K562 (cell line): Measurements from ENCODE around the gene C19orf12. TPM values are rescaled to one million over a fixed set of nuclear protein-coding genes. Genes with fewer than 3 reads are reported as not detected.

Experiments used
- DPF2 ChIP-seq: fragments of 450-650 bp; IDR thresholded peaks from 2 replicates; pipeline ENCODE4 v1.6.1; 2016
- GABPA ChIP-seq: fragments of 200-800 bp; sonication (Bioruptor generic); conservative IDR thresholded peaks from 2 replicates; pipeline ENCODE4 v1.6.1; 2016; ENCODE audit warnings: low read depth, missing genetic modification characterization, missing compliant biosample characterization
- JUND ChIP-seq, 2 experiments: IDR thresholded peaks; 2 replicates in 1 of 2; 3 replicates in 1 of 2; pipeline ENCODE4 v1.6.1; 2011; ENCODE audit warnings: borderline replicate concordance in 2 of 2, low read depth in 2 of 2, low read length in 2 of 2, improper control_type of control experiment in 1 of 2, missing biosample characterization in 1 of 2, missing genetic modification characterization in 1 of 2, missing genetic modification reagents in 1 of 2
- KDM2B ChIP-seq: fragments of 250-450 bp; sonication (Bioruptor Pico); IDR thresholded peaks from 2 replicates; pipeline ENCODE4 v1.8.0; 2021; ENCODE audit warnings: mild to moderate bottlenecking, moderate library complexity
- MAFK ChIP-seq: IDR thresholded peaks from 2 replicates; pipeline ENCODE4 v1.6.1; 2011; ENCODE audit warnings: low read length, improper control_type of control experiment
- NFRKB ChIP-seq: fragments of 450-650 bp; IDR thresholded peaks from 2 replicates; pipeline ENCODE4 v1.6.1; 2016; ENCODE audit warnings: low read depth
- NONO ChIP-seq, 2 experiments: fragments of 200-400 bp in 1 of 2; fragments of 450-650 bp in 1 of 2; formaldehyde crosslinking in 1 of 2; IDR thresholded peaks; 2 replicates each; pipeline ENCODE4 v1.6.1; 2017; ENCODE audit warnings: low read depth in 2 of 2, mild to moderate bottlenecking in 2 of 2, moderate library complexity in 2 of 2, low read length in 1 of 2
- SP1 ChIP-seq: sonication (generic); formaldehyde crosslinking; IDR thresholded peaks from 2 replicates; pipeline ENCODE4 v1.8.1; 2022; ENCODE audit warnings: mild to moderate bottlenecking, missing genetic modification reagents
- ZNF239 ChIP-seq: fragments of 250-450 bp; sonication (Bioruptor Pico); IDR thresholded peaks from 2 replicates; pipeline ENCODE4 v1.4.0; 2020; ENCODE audit warnings: mild to moderate bottlenecking
- ZNF561 ChIP-seq: fragments of 450-650 bp; formaldehyde crosslinking; conservative IDR thresholded peaks from 2 replicates; pipeline ENCODE4 v1.4.0; 2020; ENCODE audit warnings: mild to moderate bottlenecking, moderate library complexity
- ZNF668 ChIP-seq: fragments of 250-450 bp; sonication (Bioruptor Pico); IDR thresholded peaks from 2 replicates; pipeline ENCODE4 v1.8.0; 2022; ENCODE audit warnings: mild to moderate bottlenecking, inconsistent platforms
- polyA plus RNA-seq, 8 experiments: library from polyadenylated mRNA; depleted of rRNA in 4 of 8; stranded (reverse) in 5 of 8; unstranded in 3 of 8; fragments of >200 nt; fragmentation: Nextera tagmentation in 2 of 8; fragmentation: Illumina TruSeq in 1 of 8; extraction: Ambion mirVana in 2 of 8; extraction: Trizol in 1 of 8; gene quantifications; 2 replicates each; pipeline versions ENCODE4 v1.2.1 to v1.2.3, GENCODE V29; 2011 to 2014; ENCODE audit warnings: inconsistent platforms in 1 of 8, missing spikeins in 1 of 8
- total RNA-seq, 7 experiments: library from RNA; depleted of rRNA in 6 of 7; stranded (reverse); fragments of >200 nt in 6 of 7; fragmentation: Illumina TruSeq in 2 of 7; extraction: Trizol in 2 of 7; gene quantifications; 2 replicates each; pipeline versions ENCODE4 v1.2.1 to v1.2.3, GENCODE V29; 2011 to 2021; ENCODE audit warnings: low replicate concordance in 1 of 7
- TF ChIP-seq, protein P1 (sequence below): sonication (generic); formaldehyde crosslinking; IDR thresholded peaks from 2 replicates; pipeline ENCODE4 v1.8.1; 2023; ENCODE audit warnings: mild to moderate bottlenecking, missing genetic modification reagents
- TF ChIP-seq, protein P2 (sequence below): fragments of 250-450 bp; sonication (Bioruptor Pico); IDR thresholded peaks from 2 replicates; pipeline ENCODE4 v1.8.0; 2021; ENCODE audit warnings: moderate library complexity, mild to moderate bottlenecking, inconsistent platforms
- TF ChIP-seq, protein P3 (sequence below): fragments of 450-650 bp; IDR thresholded peaks from 2 replicates; pipeline ENCODE4 v1.6.1; 2014; ENCODE audit warnings: low read depth, mild to moderate bottlenecking, moderate library complexity, borderline replicate concordance
- TF ChIP-seq, protein P4 (sequence below): fragments of 450-650 bp; formaldehyde crosslinking; IDR thresholded peaks from 2 replicates; pipeline ENCODE4 v1.4.0; 2020; ENCODE audit warnings: mild to moderate bottlenecking, moderate library complexity
- TF ChIP-seq, protein P5 (sequence below): fragments of 250-450 bp; sonication (Bioruptor Pico); IDR thresholded peaks from 2 replicates; pipeline ENCODE4 v1.5.0; 2022; ENCODE audit warnings: mild to moderate bottlenecking
- TF ChIP-seq, protein P6 (sequence below): fragments of 450-650 bp; IDR thresholded peaks from 2 replicates; pipeline ENCODE4 v1.6.1; 2016; ENCODE audit warnings: antibody characterized with exemption

The C19orf12 gene
- total and polyA plus RNA-seq, 9 of the 15 experiments (the other 6 are each of a cell fraction or from before 2014, with no cell fraction given): 1.9 to 14.5 (median 10.2) TPM

DNA sequence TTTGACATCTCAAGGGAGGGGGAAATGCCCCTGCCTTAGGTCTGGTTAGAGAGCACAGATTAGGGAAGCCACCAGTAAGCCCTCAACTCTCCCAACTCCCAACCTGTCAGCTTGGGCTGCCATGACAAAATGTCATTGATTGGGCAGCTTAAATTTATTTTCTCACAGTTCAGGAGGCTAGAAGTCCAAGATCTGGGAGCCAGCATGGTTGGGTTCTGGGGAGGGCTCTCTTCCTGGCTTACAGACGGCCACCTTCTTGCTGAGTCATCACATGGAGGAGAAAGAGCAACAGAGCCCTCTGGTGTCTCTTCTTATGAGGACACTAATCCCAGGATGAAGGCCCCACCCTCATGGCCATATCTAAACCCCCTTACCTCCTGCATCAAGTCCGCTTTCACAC, 24.2 kb downstream of the C19orf12 start (continued):
- TF ChIP-seq, protein P1, sequence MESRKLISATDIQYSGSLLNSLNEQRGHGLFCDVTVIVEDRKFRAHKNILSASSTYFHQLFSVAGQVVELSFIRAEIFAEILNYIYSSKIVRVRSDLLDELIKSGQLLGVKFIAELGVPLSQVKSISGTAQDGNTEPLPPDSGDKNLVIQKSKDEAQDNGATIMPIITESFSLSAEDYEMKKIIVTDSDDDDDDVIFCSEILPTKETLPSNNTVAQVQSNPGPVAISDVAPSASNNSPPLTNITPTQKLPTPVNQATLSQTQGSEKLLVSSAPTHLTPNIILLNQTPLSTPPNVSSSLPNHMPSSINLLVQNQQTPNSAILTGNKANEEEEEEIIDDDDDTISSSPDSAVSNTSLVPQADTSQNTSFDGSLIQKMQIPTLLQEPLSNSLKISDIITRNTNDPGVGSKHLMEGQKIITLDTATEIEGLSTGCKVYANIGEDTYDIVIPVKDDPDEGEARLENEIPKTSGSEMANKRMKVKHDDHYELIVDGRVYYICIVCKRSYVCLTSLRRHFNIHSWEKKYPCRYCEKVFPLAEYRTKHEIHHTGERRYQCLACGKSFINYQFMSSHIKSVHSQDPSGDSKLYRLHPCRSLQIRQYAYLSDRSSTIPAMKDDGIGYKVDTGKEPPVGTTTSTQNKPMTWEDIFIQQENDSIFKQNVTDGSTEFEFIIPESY (CRISPR knock-in tag): no peak
- TF ChIP-seq MAFK: peak; percentile 99
- TF ChIP-seq, protein P2, sequence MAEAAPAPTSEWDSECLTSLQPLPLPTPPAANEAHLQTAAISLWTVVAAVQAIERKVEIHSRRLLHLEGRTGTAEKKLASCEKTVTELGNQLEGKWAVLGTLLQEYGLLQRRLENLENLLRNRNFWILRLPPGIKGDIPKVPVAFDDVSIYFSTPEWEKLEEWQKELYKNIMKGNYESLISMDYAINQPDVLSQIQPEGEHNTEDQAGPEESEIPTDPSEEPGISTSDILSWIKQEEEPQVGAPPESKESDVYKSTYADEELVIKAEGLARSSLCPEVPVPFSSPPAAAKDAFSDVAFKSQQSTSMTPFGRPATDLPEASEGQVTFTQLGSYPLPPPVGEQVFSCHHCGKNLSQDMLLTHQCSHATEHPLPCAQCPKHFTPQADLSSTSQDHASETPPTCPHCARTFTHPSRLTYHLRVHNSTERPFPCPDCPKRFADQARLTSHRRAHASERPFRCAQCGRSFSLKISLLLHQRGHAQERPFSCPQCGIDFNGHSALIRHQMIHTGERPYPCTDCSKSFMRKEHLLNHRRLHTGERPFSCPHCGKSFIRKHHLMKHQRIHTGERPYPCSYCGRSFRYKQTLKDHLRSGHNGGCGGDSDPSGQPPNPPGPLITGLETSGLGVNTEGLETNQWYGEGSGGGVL: no peak
- no peak for TF ChIP-seq NONO (IDR thresholded peaks at IDR 0.05; ENCODE audit: low read depth in 2 of 2, low read length in 1 of 2)
- TF ChIP-seq ZNF668 (CRISPR knock-in tag): no peak
- TF ChIP-seq ZNF239: peak; percentile 36; the same call in 1 of the 2 replicates
- TF ChIP-seq KDM2B: no peak
- TF ChIP-seq GABPA: no peak
- TF ChIP-seq, protein P3, sequence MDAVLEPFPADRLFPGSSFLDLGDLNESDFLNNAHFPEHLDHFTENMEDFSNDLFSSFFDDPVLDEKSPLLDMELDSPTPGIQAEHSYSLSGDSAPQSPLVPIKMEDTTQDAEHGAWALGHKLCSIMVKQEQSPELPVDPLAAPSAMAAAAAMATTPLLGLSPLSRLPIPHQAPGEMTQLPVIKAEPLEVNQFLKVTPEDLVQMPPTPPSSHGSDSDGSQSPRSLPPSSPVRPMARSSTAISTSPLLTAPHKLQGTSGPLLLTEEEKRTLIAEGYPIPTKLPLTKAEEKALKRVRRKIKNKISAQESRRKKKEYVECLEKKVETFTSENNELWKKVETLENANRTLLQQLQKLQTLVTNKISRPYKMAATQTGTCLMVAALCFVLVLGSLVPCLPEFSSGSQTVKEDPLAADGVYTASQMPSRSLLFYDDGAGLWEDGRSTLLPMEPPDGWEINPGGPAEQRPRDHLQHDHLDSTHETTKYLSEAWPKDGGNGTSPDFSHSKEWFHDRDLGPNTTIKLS: peak; percentile 46; the same call in 1 of the 2 replicates
- no peak for TF ChIP-seq ZNF561
- TF ChIP-seq, protein P4, sequence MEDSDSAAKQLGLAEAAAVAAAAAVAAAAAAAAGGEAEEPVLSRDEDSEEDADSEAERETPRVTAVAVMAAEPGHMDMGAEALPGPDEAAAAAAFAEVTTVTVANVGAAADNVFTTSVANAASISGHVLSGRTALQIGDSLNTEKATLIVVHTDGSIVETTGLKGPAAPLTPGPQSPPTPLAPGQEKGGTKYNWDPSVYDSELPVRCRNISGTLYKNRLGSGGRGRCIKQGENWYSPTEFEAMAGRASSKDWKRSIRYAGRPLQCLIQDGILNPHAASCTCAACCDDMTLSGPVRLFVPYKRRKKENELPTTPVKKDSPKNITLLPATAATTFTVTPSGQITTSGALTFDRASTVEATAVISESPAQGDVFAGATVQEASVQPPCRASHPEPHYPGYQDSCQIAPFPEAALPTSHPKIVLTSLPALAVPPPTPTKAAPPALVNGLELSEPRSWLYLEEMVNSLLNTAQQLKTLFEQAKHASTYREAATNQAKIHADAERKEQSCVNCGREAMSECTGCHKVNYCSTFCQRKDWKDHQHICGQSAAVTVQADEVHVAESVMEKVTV (CRISPR knock-in tag): peak; percentile 97
- 0 out of 2 replicates have a peak, but pooled peaks have one; percentile 43 for TF ChIP-seq DPF2
- peak; percentile 97 for TF ChIP-seq JUND (IDR thresholded peaks at IDR 0.05; ENCODE audit: borderline replicate concordance, low read depth, low read length)
- TF ChIP-seq JUND (tag; IDR thresholded peaks at IDR 0.05; ENCODE audit: borderline replicate concordance, low read depth, low read length): peak; percentile 96
- TF ChIP-seq, protein P5, sequence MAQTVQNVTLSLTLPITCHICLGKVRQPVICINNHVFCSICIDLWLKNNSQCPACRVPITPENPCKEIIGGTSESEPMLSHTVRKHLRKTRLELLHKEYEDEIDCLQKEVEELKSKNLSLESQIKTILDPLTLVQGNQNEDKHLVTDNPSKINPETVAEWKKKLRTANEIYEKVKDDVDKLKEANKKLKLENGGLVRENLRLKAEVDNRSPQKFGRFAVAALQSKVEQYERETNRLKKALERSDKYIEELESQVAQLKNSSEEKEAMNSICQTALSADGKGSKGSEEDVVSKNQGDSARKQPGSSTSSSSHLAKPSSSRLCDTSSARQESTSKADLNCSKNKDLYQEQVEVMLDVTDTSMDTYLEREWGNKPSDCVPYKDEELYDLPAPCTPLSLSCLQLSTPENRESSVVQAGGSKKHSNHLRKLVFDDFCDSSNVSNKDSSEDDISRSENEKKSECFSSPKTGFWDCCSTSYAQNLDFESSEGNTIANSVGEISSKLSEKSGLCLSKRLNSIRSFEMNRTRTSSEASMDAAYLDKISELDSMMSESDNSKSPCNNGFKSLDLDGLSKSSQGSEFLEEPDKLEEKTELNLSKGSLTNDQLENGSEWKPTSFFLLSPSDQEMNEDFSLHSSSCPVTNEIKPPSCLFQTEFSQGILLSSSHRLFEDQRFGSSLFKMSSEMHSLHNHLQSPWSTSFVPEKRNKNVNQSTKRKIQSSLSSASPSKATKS: no peak
- TF ChIP-seq NFRKB: peak; percentile 81; the same call in 1 of the 2 replicates
- no peak for TF ChIP-seq SP1 (CRISPR knock-in tag)
- TF ChIP-seq, protein P6, sequence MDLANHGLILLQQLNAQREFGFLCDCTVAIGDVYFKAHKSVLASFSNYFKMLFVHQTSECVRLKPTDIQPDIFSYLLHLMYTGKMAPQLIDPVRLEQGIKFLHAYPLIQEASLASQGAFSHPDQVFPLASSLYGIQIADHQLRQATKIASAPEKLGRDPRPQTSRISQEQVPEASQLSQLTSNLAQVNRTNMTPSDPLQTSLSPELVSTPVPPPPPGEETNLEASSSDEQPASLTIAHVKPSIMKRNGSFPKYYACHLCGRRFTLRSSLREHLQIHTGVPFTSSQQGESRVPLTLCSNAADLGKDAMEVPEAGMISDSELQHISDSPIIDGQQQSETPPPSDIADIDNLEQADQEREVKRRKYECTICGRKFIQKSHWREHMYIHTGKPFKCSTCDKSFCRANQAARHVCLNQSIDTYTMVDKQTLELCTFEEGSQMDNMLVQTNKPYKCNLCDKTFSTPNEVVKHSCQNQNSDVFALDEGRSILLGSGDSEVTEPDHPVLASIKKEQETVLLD: no peak
